GM12874 (cell line): ENCODE data around the gene LOXL3.

ENCODE experiments used
- CTCF ChIP-seq: IDR thresholded peaks from 2 replicates; pipeline ENCODE4 v1.5.1; 2011; ENCODE audit warnings: low read depth, mild to moderate bottlenecking, control low read depth, low read length, moderate library complexity; ENCODE audit not compliant: insufficient read depth

The LOXL3 gene

GRCh38 chr2:74552914-74553811 is 579 bp downstream of the LOXL3 start:
- no peak for TF ChIP-seq CTCF

- TF ChIP-seq CTCF, result no peak
Observed at GRCh38 chr2:74551942-74552913, 1.5 kb downstream of the LOXL3 start.

- no peak for TF ChIP-seq CTCF
Observed at GRCh38 chr2:74551530-74551929, 2.2 kb downstream of the LOXL3 start.

- no peak for TF ChIP-seq CTCF
Observed at GRCh38 chr2:74550231-74550630, 3.5 kb downstream of the LOXL3 start.

GRCh38 chr2:74548900-74549826 is 4.6 kb downstream of the LOXL3 start:
- TF ChIP-seq CTCF, result no peak

- TF ChIP-seq CTCF, result no peak
Observed at GRCh38 chr2:74548285-74548899, 5.3 kb downstream of the LOXL3 start.
